K562 (cell line): ENCODE measurements around the gene FOXJ1. TPM values are rescaled to one million over a fixed set of nuclear protein-coding genes. Genes with fewer than 3 reads are reported as not detected.

Experiments used
- SMARCE1 ChIP-seq: fragments of 450-650 bp; IDR thresholded peaks from 2 replicates; pipeline ENCODE4 v1.7.1; 2016; ENCODE audit warnings: mild to moderate bottlenecking
- XRCC5 ChIP-seq: fragments of 200-400 bp; formaldehyde crosslinking; IDR thresholded peaks from 2 replicates; pipeline ENCODE4 v1.6.1; 2017; ENCODE audit warnings: low read depth, mild to moderate bottlenecking, low read length
- ZNF507 ChIP-seq: conservative IDR thresholded peaks from 2 replicates; pipeline ENCODE4 v1.6.1; 2017; ENCODE audit warnings: missing genetic modification characterization, missing compliant biosample characterization
- polyA plus RNA-seq, 8 experiments: library from polyadenylated mRNA; depleted of rRNA in 4 of 8; stranded (reverse) in 5 of 8; unstranded in 3 of 8; fragments of >200 nt; fragmentation: Nextera tagmentation in 2 of 8; fragmentation: Illumina TruSeq in 1 of 8; extraction: Ambion mirVana in 2 of 8; extraction: Trizol in 1 of 8; gene quantifications; 2 replicates each; pipeline versions ENCODE4 v1.2.1 to v1.2.3, GENCODE V29; 2011 to 2014; ENCODE audit warnings: inconsistent platforms in 1 of 8, missing spikeins in 1 of 8
- total RNA-seq, 7 experiments: library from RNA; depleted of rRNA in 6 of 7; stranded (reverse); fragments of >200 nt in 6 of 7; fragmentation: Illumina TruSeq in 2 of 7; extraction: Trizol in 2 of 7; gene quantifications; 2 replicates each; pipeline versions ENCODE4 v1.2.1 to v1.2.3, GENCODE V29; 2011 to 2021; ENCODE audit warnings: low replicate concordance in 1 of 7
- TF ChIP-seq, protein P1 (sequence below): fragments of 200-800 bp; sonication (Bioruptor generic); IDR thresholded peaks from 2 replicates; pipeline ENCODE4 v1.6.1; 2016; ENCODE audit warnings: missing genetic modification characterization, missing compliant biosample characterization
- TF ChIP-seq, protein P2 (sequence below): fragments of 450-650 bp; IDR thresholded peaks from 2 replicates; pipeline ENCODE4 v1.6.1; 2016; ENCODE audit warnings: low read depth

Gene FOXJ1
- total and polyA plus RNA-seq, 9 of the 15 experiments (the other 6 are each of a cell fraction or from before 2014, with no cell fraction given), result 0.07 TPM; not detected in 8

DNA sequence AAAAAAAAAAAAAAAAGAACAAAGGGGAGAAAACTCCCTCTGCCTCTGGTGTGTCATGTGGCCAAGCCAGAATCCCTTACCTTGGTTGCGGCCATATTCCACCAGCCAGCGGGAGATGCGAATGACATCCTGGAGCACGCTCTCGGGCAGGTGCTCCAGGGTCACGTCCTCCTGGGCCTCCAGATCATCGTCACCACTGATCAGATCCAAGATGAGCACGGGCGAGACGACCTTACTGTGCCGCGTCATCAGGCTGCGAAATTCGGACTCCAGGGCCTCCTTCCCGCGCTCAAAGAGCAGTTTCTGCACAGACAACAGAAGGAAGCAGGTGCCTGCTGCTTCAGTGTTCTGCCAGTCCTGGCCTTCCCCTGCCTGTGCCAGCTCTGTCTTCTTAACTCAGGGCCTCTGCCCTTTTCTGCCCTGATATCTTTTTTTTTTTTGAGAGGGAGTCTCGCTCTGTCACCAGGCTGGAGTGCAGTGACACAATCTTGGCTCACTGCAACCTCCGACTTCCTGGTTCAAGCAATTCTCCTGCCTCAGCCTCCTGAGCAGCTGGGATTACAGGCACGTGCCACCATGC is 43.2 kb downstream of the FOXJ1 start (continued):
- TF ChIP-seq, protein P1, sequence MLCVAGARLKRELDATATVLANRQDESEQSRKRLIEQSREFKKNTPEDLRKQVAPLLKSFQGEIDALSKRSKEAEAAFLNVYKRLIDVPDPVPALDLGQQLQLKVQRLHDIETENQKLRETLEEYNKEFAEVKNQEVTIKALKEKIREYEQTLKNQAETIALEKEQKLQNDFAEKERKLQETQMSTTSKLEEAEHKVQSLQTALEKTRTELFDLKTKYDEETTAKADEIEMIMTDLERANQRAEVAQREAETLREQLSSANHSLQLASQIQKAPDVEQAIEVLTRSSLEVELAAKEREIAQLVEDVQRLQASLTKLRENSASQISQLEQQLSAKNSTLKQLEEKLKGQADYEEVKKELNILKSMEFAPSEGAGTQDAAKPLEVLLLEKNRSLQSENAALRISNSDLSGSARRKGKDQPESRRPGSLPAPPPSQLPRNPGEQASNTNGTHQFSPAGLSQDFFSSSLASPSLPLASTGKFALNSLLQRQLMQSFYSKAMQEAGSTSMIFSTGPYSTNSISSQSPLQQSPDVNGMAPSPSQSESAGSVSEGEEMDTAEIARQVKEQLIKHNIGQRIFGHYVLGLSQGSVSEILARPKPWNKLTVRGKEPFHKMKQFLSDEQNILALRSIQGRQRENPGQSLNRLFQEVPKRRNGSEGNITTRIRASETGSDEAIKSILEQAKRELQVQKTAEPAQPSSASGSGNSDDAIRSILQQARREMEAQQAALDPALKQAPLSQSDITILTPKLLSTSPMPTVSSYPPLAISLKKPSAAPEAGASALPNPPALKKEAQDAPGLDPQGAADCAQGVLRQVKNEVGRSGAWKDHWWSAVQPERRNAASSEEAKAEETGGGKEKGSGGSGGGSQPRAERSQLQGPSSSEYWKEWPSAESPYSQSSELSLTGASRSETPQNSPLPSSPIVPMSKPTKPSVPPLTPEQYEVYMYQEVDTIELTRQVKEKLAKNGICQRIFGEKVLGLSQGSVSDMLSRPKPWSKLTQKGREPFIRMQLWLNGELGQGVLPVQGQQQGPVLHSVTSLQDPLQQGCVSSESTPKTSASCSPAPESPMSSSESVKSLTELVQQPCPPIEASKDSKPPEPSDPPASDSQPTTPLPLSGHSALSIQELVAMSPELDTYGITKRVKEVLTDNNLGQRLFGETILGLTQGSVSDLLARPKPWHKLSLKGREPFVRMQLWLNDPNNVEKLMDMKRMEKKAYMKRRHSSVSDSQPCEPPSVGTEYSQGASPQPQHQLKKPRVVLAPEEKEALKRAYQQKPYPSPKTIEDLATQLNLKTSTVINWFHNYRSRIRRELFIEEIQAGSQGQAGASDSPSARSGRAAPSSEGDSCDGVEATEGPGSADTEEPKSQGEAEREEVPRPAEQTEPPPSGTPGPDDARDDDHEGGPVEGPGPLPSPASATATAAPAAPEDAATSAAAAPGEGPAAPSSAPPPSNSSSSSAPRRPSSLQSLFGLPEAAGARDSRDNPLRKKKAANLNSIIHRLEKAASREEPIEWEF (CRISPR knock-in tag), result no peak
- TF ChIP-seq XRCC5 (no peak), ZNF507 (no peak), SMARCE1 (no peak)
- TF ChIP-seq, protein P2, sequence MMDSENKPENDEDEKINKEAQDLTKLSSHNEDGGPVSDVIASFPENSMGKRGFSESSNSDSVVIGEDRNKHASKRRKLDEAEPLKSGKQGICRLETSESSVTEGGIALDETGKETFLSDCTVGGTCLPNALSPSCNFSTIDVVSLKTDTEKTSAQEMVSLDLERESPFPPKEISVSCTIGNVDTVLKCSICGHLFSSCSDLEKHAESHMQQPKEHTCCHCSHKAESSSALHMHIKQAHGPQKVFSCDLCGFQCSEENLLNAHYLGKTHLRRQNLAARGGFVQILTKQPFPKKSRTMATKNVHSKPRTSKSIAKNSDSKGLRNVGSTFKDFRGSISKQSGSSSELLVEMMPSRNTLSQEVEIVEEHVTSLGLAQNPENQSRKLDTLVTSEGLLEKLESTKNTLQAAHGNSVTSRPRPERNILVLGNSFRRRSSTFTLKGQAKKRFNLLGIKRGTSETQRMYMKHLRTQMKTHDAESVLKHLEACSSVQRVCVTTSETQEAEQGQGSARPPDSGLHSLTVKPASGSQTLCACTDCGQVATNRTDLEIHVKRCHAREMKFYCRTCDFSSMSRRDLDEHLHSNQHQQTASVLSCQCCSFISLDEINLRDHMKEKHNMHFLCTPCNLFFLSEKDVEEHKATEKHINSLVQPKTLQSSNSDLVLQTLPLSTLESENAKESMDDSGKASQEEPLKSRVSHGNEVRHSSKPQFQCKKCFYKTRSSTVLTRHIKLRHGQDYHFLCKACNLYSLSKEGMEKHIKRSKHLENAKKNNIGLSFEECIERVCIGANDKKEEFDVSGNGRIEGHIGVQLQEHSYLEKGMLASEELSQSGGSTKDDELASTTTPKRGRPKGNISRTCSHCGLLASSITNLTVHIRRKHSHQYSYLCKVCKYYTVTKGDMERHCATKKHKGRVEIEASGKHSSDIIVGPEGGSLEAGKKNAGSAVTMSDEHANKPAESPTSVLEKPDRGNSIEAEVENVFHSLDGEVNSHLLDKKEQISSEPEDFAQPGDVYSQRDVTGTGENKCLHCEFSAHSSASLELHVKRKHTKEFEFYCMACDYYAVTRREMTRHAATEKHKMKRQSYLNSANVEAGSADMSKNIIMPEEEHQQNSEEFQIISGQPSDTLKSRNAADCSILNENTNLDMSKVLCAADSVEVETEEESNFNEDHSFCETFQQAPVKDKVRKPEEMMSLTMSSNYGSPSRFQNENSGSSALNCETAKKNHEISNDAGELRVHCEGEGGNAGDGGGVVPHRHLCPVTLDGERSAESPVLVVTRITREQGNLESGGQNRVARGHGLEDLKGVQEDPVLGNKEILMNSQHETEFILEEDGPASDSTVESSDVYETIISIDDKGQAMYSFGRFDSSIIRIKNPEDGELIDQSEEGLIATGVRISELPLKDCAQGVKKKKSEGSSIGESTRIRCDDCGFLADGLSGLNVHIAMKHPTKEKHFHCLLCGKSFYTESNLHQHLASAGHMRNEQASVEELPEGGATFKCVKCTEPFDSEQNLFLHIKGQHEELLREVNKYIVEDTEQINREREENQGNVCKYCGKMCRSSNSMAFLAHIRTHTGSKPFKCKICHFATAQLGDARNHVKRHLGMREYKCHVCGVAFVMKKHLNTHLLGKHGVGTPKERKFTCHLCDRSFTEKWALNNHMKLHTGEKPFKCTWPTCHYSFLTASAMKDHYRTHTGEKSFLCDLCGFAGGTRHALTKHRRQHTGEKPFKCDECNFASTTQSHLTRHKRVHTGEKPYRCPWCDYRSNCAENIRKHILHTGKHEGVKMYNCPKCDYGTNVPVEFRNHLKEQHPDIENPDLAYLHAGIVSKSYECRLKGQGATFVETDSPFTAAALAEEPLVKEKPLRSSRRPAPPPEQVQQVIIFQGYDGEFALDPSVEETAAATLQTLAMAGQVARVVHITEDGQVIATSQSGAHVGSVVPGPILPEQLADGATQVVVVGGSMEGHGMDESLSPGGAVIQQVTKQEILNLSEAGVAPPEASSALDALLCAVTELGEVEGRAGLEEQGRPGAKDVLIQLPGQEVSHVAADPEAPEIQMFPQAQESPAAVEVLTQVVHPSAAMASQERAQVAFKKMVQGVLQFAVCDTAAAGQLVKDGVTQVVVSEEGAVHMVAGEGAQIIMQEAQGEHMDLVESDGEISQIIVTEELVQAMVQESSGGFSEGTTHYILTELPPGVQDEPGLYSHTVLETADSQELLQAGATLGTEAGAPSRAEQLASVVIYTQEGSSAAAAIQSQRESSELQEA, result no peak
